ELR (cell line): Measurements from ENCODE around the gene VPS35L.

Experiments
- DNase-seq: peaks from one replicate; pipeline ENCODE4 v3.0.0-alpha.2; 2015; ENCODE audit warnings: low read depth

The VPS35L gene

DNA sequence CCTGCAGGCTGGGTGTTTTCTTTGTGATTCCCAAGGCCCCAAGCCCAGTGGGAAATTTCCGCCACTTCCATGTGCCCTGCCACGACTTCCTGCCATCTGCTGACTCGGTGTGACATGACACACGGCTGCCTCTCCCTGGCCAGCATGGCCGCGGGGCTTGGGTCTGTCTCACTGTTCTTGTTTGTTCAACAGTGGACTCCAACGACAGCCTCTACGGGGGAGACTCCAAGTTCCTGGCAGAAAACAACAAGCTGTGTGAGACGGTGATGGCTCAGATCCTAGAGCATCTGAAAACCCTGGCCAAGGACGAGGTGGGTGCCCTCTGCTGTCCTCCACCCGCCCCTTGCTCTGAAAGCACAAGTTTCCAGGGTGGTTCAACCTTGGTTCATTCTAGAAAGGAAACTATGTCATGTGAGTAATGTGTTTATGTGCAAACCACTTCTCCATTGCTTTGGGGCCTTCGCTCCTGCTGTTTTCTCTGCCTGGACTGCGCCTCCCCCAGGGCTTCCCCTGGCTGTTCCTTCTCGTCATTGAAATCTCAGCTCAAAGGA is 135.7 kb downstream of the VPS35L start:
- DNase-seq = peak; percentile 45

- DNase-seq = no peak
These were observed 139.5 kb downstream of the VPS35L start for GRCh38 chr16:19694989-19695388.

DNA sequence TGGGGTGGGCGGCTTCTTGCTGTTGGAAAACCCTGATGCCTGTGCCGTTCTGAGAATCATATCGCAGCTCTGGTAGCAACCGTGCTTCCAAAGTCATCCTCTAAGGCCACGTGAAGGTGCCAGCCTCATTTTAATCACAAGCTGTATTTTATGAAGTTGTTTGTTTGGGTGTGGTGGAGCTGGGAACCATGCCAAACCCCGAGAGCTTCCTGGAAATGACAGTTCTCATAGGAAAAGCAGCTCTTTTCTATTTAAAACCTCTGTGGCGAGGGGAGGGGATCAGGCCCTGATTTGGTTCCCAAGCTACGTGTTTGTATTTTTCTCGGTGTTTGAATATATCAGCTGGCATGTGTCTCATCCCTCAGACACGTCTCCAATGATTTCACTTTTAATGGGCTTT is 140.8 kb downstream of the VPS35L start:
- DNase-seq = peak; percentile 73

DNA sequence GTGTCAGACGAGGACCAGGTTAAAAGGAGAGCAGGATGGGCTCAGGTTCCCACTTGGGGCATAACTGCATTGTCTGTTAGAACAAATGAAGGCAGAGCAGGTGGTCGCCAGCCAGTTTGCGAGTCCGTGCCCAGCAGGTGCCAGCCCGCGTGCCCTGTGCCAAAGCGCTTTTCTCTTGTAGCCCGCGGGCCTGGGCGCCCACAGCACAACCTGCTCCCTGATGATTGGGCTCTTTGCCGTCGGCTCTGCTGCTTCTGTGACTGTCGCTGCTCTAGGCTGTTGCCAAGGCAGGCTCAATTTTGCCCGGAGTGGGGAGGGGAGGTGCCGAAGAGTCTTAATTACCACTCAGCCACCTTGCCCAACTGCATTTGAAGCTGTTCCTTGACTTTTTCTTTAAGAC is 141.5 kb downstream of the VPS35L start:
- DNase-seq = no peak

DNA sequence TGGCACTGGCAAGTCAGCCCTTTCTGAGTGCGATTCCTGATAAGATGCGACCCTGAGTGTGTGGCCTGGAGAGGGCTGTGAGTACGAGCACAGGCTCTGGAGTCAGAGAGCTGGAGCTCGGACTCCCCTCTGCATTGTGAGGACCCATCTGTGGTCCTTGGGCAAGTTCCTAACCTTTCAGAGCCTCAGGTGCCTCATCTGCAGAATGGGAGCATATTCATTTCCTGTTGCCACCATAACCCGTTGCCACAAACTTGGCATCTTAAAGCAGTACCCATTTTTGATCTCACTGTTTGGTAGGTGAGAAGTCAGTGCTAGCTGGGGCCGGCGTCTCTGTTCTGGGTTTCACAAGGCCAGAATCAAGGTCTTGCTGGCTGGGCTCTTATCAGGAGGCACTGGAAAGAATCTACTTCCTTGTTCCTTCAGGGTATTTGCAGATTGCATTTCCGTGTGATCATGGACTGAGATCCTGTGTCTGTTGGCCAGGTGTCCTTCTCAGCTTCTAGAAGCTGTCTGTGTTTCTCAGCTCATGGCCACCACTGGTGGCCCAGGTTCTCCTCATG is 142.3 kb downstream of the VPS35L start:
- no peak for DNase-seq

GRCh38 chr16:19698480-19699465 is 143.3 kb downstream of the VPS35L start:
- no peak for DNase-seq

DNA sequence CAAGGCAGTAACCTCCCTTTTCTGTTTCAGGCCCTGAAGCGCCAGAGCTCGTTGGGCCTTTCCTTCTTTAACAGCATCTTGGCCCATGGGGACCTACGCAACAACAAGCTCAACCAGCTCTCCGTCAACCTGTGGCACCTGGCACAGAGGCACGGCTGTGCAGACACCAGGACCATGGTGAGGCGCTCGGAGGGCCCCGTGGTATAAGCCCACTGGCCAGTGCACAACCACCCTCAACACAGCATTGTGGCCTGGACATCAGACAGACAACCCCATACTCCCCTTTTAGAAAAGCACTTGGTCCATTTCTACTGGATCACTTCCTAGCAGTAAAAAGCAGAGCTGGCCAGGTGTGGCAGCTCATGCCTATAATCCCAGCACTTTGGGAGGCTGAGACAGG is 144.0 kb downstream of the VPS35L start:
- DNase-seq = no peak

DNA sequence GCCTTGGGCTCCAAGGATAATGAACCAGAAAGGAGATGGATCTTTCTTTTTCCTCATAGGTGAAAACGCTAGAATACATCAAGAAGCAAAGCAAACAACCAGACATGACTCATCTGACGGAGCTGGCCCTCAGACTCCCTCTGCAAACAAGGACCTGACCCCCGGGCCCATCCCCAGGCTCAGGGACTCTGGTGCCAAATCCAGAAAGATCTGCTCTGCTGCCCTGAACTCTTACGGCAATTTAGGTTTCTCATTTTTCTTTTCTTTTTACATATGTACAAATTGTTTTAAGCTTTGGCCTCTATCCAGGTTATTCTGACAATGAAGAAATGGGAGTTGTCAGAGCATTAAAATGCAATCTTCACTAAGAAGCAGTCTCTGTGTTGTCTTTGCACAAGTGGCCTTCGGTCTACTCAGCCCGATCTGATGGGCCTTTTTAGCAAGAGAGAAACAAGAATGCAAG is 144.8 kb downstream of the VPS35L start:
- DNase-seq = peak; percentile 38

DNA sequence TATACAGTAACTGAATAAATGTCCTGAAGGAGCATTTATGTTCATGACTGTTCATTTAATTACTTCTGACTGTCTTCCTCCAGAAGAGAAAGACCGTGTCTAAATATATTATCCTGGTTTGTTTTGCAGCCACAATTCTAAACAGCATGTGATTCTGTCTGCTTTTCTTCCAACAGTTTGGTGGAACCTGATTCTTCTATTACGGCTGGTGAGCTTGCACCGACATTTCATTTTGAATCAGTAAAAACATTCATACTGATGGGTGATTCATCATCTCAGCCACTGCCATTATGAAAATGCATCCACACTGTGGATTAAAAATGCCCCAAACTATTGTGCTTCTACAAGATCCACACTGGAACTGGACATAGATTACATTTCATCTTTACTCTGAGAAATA is 145.6 kb downstream of the VPS35L start:
- no peak for DNase-seq

DNA sequence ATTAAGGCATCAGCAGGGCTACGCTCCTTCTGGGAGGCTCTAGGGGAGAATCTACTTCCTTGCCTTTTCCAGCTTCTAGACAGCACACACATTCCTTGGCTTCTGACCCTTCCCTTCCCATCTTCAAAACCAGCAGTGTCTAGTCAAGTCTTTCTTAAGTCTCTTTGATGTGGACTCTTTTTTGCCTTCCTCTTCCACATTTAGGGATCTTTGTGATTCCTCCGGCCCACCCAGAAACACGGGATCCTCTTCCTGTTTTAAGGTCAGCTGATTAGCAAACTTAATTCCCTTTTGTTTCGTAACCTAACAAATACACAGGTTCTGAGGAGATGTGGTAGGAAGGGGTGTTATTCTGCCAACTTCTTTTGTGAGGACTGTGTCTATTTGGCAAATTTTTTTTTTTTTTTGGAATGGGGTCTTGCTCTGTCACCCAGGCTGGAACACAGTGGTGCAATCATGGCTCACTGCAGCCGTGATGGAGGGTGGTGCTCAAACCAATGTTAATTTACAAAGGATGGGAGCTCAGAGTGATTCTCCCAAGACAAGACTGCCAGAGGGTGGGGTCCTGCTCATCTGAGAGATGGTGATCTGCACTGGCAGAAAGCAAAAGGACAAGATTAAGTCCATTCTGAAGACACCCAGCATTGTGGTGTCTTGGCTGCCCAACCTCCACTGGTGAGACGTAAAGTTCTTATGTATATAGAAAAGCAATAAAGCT is 147.8 kb downstream of the VPS35L start:
- no peak for DNase-seq

- peak; percentile 71 for DNase-seq
These were observed 149.0 kb downstream of the VPS35L start for GRCh38 chr16:19704321-19705145.

DNA sequence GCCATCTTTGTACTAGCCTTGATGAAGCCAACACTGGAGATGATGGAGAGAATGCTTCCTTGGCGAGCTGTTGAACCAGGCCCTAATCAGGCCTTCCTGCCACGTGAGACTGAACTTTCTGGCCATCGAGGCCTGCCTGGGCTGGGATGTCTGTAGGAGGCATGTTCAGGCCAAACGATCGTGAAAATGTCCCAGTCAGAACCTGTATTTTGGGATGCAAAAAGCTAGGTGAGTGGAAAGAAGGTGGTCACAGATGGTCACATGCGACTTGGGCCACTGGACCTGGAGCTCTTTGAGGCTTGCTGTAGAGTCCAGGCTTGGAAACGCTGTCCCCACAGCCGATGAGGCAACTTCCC is 149.6 kb downstream of the VPS35L start:
- no peak for DNase-seq

GRCh38 chr16:19705843-19706242 is 150.3 kb downstream of the VPS35L start:
- DNase-seq = no peak

- DNase-seq = no peak
These were observed 151.3 kb downstream of the VPS35L start for GRCh38 chr16:19706846-19707245.

DNA sequence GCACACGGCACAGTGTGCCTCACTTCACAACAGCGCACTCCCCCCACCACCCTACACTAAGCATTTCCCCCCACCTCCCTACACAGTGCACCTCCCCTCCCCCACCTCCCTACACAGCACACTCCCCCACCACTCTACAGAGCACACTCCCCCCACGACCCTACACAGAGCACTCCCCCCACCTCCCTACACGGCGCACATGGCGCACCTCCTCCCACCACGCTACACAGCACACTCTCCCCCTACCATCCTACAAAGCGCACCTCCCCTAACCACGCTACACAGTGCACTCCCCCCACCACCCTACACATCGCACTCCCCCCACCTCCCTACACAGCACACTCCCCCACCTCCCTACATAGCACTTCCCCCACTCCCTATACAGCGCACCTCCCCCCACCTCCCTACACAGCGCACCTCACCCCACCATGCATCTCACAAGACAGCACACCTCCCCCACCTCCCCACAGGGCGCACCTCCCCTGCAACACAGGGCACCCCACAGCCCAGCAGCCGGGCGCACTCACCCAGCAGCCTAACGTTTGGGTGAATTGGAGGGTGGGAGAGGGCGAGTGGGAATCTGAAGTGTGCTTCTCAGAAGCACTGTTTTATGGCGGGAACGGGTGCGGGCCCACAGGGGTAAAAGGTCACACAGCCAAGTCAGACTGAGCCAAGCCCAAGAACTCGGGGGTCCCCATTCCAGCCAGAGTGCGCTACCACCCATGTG is 152.2 kb downstream of the VPS35L start:
- DNase-seq = no peak

DNA sequence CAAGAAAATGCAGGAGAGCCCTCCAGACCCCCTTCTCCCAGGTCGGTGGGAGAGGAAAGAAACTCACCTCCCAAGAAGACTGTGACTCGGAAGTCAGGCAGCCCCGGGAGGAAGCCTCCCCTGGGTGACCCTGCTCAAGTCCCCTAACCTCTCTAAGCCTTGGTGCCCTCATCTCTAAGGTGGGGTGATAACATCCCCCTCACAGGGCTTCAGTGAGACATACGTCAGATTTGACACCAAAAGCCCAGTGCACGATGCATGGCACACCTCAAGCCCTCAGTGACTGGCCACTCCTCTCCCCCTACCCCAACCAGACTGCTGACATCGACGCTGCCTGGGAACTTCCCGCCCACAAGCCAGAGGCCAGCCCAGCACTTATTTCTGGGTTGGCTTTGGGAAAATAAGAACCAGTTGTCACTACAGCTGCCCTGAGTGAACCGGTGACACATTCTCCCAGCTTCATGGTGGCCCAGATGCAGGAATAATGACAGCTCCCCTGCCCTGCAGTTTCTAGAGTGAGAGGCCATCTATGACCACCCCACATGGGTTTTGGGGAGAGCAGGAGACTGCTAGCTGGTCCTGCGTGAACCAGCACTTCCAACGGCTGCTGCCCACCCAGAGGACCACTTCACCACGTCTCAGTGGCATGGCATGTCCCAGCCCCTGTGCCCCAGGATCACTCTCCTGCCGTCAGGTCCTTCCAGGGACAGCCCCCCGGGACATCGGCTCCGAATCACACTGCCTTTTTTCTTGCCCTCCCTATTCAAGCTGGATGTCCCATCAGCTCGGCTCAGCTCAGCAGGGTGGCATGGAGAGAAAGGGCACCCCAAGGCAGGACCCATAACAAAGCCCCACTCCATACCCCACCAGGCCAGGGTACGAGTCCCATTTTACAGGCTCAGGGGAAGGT is 153.0 kb downstream of the VPS35L start:
- DNase-seq = no peak

DNA sequence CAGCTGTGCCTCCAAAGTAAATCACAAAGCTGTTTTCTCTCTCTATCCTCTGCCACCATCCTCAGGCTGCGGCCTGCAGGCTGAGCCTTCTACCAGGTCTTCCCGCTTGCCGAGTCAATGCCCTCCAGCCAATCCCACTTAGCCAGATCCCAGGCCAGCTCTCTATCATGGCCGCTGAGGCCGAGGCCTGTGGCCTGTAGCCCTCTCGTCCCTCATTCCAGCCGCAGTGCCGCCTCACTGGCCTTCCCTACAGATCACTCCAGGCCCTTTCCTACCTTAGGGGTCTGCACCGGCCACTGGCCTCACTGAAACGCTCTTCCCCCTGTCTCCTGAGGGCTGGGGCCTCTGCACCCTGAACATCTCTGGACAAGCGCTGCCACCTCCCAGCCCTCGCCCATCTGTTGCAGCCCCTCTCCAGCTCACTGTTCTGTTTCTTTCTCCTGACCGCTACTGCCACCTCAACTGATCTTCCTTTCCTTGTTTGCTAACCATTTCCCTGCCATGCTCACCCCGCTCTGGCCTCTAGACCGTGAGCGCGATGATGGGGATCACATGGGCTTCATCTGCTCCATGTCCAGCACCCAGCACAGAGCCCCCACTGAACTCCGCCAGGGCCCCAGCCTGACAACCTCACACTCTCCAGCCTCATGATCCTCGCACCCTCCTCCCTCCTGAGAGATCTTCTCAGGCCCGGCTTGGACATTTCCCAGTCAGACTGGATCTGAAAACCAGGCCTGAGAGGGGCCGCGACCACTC is 154.1 kb downstream of the VPS35L start:
- no peak for DNase-seq

DNA sequence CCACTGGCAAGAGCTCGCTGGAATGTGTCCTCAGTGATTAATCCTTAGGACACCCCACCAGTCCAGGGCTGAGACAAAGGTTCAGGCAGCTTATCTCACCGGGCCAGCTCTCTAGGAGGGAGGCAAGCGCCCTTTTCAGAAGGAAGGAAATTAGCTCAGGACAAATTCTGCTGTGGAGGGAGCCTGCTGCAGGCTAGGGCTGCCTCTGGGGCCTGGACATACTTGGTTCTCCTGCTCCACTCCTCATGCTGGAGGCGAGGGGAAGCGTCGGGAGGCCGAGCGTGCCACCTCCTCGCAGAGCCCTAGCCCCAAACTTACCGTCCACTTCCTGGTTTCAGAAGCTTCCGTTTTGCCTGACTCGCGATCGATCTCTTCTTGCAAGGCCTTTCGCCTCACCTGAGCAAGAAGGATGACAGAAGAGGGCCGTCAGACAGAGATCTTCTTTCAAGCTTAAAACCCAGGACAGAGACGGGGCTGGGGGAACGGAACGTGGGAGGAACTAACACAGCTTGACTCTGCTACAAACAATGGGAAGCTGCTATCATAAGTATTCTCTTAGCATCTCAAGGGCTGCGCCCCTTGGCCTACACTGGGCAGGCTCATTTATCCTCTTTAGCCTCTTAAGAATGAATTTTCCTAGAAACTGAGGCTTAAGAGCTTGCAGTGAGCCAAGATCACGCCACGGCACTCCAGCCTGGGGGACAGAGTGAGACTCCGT is 154.8 kb downstream of the VPS35L start:
- DNase-seq = no peak
